HG03060 (cell line): ENCODE measurements around the gene PHACTR3.

Source experiments
- ATAC-seq: cut with Tn5 transposase; IDR thresholded peaks from one replicate; pipeline ENCODE4 v1.9.1; 2021; ENCODE audit warnings: low read depth, moderate number of reproducible peaks; ENCODE audit not compliant: unreplicated experiment

Gene PHACTR3

GRCh38 chr20:59573837-59574236 is 30.5 kb upstream of the PHACTR3 start:
- ATAC-seq = no peak

DNA sequence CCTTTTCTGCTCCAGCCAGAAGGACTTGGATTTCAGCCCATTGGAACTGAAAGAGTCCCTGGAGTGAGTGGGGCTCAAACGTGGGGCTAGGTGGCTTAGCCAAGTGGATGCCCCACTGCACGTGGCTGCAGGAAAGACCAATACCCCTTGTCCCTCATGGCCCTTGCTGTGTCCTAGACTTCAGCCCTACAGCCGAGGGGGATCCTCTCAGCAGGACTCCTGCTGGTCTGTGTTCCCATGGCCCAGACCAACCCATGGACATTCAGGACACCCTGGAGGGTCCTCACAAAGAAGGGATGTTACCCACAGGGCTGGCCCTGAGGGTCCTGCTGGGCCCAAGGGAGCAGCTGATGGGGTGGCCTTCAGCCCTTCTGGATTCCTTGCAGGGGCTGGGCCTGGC is 30.0 kb upstream of the PHACTR3 start:
- no peak for ATAC-seq

DNA sequence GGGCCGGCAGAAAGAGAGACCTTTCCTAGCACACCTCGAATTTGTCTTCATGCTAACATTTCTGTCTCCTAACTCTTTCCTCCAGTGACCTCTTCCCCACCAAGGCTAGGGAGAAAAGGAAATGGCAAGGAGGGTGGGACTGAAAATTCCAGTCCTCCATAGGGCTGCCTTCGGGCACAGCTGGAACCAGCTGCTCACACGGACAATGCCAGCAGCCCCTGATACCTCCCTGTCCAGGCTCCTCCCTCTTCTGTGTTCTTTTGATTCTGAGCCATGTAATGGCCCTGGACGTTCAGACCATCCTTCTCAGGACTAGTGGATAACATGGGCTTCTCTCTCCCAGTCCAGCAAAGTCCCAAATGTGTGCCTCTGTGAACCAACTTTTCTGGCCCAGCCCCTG is 29.1 kb upstream of the PHACTR3 start:
- ATAC-seq = no peak

GRCh38 chr20:59575653-59576052 is 28.7 kb upstream of the PHACTR3 start:
- no peak for ATAC-seq

- no peak for ATAC-seq
Measured at GRCh38 chr20:59576216-59576953, 28.0 kb upstream of the PHACTR3 start.

DNA sequence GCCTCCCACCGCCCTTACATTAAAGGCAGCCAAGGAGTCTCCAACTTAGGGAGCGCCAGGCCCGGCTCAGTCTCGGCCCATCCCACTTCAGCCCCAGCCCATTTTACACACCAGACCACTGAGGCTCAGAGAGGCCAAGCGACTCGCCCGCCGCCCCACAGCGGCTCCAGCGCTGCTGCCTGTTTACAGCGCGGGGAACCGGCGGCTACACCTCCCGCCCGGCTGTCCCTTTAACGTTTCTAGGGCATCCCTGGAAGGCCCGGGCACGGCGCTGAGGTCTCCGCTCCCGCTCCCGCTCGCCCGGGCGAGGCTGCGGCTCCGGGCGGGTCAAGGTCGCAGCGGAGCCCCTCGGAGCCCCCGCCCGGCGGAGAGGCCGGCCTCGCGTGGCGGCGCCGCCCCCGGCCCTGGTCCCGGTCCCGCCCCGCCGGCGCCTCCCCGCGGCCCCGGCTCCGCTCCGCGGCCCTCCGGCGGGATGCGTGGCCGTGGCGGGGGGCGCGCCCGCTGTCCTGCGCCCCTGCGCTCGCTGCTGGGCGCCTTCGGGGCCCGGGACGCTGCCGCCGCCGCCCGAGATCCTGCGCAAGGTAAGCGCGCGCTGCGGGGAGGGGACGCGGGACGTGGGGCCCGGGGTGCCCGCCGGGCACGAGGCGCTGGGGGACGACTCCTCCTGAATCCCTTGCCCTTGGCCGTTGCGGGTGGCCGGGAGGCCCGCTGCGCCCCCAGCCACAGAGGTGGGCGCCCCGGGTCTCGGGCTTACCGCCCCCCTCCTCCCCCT is 27.1 kb upstream of the PHACTR3 start:
- no peak for ATAC-seq

DNA sequence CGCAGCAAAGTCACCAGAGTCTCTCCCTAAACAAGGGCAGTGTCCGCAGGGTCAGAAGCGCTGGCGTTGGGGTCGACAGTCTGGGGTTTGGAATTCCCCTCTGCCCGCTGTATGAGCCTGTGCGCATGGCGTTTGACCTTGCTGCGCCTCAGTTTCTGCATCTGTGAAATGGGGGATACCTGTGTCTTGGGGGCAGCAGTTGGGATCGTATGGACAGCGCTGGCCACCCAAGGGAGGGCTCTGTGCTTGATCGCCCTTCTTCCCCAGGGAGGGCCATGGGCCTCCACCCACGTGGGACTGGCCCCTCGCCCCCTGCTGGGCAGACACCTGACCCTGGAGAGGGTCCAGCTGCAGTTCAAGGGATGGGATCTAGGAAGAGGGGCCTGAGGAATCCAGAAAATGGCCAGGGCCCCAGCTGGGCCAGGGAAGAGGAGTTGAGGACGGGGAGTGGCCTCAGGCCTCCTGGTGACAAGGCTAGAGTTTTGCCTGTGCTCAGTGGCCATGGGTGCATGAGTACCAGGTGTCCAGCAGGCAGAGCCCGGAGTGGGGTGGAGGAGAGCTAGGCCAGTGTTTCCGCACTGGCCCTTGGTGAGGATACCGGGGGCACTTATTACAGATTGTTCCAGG is 26.4 kb upstream of the PHACTR3 start:
- no peak for ATAC-seq

GRCh38 chr20:59578436-59579403 is 25.6 kb upstream of the PHACTR3 start:
- ATAC-seq = no peak

DNA sequence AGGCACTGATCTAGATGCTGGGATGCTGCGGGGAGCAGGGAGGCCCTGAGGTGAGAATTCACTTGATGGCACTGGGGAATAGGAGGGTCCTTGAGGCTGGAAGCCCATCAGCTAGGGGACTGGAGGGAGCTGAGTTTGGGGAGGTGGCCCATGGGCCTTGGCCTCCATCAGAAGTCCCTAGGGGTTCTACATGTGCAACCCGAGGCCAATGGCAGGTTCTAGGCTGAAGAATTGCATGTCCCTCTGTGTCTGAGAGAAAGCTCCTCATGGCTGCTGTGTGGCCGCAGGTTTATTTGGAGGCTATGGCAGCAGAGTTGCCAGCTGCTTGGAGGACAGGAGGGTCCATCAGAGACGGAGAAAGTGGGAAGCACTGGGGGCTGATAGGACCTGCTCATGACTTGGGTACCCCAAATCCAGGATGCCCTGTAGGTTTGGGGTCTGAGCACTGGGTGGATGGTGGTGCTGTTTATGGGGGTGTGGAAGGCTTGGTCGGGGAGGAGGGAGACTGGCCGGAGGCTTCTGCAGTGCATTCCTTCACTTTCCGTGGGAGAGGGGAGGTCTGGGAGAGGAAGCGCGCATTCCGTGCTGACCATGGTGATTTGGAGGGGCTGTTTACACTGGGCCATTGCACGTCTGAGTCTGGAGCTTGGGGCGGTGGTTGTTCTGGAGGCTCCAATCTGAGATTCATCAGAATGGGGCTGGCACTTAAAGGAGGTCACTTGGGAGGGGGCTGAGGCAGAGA is 24.8 kb upstream of the PHACTR3 start:
- no peak for ATAC-seq

- ATAC-seq = no peak
Measured at GRCh38 chr20:59580146-59580946, 24.0 kb upstream of the PHACTR3 start.

DNA sequence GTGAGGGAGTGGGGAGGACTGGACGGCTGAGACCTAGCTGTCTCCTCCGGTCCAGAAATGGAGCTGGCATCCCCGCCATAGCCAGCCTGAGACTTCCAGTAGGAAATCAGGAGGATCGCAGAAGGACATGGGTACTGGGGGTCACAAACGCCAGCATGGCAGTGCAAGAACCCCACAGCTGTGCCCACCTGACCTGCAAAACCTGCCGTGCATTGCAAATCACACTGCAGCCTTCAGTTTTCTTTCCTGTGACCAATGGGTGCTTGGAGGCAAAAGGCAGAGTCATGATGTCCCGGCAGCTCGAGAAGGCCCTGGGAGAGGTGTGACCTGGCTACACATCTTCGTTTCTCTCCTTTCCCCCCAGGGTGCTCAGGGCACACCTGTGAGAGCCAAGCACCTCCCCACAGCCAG is 23.3 kb upstream of the PHACTR3 start:
- no peak for ATAC-seq

DNA sequence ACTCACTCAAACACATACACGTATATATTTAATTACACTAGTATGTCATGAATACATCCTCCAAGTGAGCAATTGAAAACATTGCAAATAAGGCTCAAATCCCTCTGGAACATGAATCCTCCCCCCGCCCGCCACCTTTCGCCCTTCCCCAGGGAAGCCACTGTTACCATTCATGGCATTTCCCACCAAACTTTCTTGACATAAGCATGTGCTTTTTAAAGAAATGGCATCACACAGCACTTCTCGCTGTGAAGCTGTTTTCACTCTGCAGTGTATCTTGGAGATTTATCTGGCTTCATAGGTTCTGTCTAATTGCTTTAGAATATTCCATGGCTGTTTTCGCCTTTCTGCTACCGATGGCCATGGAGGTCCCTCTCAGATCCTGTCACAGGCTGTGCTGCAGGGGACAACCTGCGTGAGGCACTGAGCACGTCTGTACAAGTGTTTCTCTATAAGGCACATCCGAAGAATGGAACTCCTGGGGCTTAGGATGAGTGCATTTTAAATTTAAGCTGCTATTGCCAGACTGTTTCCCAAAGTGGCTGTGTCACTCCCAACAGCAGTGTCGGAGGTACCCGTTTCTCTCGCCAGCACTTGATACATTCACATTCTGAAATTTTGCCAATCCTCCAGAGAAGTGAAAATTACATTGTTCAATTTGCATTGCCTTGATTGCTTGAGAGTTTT is 22.2 kb upstream of the PHACTR3 start:
- ATAC-seq = no peak

DNA sequence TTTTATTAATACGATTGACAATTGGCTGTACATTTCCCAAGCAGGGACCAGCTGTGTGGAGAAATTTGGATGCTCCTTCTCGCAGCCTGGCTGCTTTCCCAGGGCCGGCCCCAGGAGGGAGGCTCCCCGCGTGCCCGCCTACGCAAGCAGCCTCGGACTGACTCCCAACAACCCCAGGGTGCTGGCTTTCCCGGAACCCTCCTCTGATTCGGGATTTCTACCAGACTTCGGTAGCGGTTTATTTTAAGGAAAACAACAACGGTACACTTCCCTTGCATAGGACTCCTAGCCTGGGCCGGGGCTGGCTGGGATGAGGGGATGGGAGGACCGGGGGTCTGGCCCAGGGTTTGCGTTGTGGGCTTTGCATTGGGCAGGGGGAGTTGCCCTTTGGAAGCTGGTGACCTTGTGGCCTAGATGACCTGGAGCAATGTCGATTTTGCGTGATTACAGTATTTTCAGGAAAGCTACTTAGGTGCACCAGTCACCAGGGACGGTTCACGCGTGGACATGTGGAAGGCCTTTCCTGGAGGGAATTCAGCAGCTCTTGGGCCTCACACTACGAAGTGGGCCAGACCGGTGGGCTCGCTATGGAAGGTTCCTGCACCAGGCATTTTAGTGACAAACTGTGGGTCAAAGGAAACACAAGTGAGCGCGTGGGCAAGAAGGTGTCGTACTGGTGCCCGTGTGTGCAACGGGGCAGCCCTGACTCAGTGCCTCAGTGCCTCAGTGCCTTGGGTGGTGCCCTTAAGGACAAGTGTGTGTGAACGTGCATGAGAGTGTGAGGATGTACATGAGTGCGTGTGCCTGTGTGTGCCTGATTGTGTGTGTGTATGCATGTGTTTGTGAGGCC is 20.7 kb upstream of the PHACTR3 start:
- no peak for ATAC-seq

DNA sequence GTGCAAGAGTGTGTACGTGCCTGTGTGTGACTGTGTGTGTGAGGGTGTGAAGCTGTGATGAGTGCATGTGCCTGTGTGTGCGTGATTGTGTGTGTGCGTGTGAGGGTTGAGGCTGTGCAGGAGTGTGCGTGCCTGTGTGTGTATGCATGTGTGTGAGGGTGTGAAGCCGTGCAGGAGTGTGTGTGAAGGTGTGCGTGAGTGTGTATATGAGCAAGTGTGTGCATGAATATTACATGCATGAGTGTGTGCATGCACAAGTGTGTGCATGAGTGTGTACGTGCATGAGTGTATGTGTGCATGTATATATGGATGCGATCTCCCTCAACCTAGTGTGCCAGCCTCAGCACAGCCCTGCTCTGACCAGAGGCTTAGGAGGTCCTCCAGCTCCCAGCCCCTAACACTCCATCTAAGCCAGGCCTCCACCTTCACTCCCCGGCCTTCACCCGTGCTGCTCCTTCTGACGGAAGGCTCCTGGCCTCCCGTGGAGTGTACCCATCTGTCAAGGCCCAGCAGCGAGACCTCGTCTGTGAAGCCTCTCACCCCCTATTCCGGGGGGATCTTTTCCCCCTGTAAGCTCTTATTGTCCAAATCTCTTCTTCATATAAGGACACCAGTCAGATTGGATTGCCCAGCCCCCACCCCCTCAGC is 19.9 kb upstream of the PHACTR3 start:
- ATAC-seq = no peak

DNA sequence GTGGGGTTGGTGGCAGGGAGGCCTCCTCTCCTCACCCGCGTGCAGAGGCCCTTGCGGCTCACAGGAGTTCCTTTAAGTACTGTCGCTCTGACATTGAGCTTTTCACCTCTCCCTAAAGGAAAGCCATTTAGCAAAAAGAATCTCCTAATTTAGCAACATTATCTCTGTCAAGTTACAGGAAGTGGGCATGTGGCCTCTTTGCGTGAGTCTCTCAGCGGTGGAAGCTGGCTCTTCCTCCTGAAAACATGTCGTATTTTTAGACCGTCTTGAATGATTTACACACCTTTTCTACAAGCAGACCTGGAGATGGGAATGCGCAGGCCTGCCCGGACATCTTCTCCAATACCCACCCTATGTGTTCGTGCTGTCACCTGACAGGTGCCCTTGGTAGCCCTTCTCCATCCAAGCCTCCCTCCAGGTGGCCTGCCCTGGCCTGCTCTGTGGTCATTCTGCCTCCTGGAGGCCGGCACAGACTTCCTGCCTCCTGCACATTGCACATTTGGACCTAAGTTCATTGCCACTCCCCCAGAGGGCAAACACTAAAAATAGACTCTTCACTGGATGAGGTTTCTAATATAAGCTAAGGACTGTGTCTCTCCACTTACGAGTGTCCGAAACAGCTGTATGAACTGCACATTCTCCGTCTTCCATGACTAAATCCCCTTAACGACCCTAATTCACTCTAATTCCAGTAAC is 18.5 kb upstream of the PHACTR3 start:
- no peak for ATAC-seq

GRCh38 chr20:59586613-59587012 is 17.7 kb upstream of the PHACTR3 start:
- no peak for ATAC-seq
